Activated CD4-positive, alpha-beta T cell treated with anti-CD3 and anti-CD28 coated beads, Interleukin-2, Interleukin-6, amounts not matched to agents 100 ng/mL and 50 ng/mL, durations not matched to agents 16 hours and 8 hours (primary cell): ENCODE results near the gene RBBP5.

Experiments used
- DNase-seq: peaks from one replicate; pipeline ENCODE4 v3.0.0-alpha.2; 2020

RBBP5 gene

DNA sequence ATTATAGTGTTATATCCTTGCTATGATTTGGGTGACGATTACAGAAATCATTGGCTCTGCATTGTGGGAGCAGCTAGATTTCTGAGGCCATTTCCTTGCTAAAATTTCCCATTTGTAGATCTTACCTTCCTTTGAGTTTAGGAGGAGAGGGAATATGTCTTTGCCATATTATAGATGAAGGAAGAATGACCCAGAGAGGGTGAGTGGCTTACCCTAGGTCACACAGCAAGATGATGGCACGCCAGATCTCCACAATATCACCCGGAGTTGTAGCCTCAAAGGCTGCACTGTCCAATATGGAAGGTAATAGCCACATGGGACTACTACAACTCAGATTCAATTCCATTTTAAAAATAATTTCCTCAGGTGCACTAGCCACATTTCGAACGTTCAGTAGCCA lies 68.5 kb downstream of the RBBP5 start:
- DNase-seq: no peak

DNA sequence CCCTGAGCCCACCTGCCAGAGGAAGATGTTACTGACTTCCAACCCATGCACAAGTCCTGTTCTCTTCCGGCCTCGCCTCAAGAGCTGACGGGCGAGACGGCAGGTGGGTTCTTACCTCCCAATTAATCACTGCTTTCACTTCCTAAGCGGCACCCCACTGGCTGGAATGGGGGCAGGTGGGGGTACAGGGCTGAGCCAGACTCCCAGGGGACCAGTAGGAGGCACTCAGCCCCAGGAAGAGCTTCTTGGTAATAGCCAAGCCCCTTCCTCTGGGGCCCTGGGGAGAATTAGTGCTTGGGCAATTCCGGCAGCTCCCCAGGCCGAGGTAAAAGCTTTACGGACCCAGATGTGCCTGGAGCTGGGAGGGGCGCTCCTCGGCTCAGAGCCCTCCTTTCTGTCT lies 69.1 kb downstream of the RBBP5 start:
- no peak for DNase-seq

DNA sequence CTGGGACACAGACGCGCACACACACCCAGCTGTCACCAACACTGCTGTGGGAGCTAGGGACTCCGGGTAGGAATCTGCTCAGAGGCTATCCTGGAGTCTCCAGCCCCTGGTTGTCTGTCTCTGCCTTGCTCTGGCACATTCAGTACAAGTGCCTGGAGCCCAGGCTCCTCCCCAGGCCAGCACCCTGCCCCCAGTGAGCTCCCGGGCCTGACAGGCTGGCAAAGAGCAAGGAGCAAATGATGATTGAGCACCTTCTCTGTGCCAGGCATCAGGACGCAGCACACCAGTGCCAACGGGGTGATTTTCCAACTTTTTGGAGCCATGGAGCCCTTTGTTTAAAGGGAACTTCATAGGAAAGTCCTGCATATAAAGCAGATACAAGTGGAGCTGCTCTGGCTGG lies 72.3 kb downstream of the RBBP5 start:
- DNase-seq: no peak

DNA sequence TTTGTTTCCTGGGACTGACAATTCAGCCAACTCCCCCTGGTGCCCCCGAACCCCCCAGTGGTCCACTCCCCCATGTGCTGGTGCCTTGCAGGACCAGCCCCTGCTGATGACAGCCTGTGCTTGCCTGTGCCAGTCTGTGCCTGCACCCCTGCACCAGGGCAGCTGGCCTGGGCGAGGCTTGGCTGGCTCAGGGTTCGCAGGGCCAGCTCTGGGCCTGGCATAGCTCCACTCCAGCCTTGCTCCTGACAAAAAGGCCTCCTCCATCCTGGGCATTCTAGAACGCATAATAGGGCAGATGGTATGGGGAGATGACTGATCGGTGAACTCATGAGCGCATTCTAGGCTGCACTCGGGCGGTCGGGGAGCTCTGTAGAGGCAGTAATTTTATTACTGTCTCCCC lies 73.4 kb downstream of the RBBP5 start:
- DNase-seq: no peak

DNA sequence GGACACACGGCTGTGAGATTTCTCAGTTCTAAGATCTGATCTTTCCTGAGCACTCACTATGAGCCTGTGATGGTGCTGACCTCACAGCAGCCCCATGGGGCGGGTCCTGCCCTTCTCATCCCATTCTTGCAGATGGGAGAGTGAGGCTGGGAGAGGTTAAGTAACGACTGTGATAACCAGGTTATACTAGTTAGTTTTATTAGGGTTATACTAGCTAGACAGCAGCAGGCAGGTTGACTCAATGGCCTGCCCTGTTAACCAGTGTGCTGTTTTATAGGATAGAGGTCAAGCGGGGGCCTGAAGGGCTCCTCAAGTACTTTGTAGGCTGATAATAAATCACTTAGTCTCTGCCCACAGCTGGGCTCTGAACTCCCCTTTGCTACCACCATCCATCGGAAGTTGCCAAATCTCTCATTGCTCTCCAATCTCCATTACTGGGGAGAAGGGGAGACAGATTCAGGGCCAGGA lies 74.0 kb downstream of the RBBP5 start:
- DNase-seq: no peak

DNA sequence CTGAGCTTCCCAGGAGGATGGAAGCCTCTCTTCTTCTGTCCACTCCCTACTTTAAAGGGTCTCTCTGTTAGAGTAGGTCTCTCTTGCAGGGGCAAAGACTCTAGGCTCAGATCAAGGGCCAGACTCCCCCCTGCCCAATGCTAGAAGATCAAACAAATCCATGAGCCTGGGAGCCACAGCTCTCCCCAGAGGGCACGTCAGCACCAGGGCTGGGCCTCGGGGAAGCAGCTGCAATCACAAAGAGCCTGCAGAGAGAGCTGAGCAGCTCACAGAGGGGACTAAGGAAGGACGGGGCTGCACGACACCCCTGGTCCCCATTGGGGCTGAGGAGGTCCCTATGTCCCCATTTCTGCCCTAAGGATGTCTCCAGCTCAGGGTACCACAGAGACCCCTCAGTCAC lies 74.9 kb downstream of the RBBP5 start:
- no peak for DNase-seq

DNA sequence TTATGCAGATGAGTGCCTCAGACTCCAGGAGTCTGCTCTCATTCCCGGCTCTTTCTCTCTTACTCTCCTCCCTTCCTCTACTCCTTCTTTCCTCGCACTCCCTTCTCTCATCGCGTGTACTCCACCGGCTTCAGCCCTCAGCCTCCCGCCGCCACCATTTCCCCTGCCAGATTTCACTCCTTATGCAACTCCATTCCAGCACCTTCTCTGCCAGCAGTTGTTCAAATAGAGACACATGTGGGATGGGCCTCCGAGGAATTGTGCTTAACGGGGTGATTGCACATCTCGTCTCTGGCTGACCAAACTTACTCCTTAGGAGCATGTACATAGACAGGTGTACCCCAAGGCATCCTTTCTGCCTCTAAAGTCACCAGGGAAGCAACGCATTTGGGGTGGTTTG lies 76.6 kb downstream of the RBBP5 start:
- DNase-seq: no peak

DNA sequence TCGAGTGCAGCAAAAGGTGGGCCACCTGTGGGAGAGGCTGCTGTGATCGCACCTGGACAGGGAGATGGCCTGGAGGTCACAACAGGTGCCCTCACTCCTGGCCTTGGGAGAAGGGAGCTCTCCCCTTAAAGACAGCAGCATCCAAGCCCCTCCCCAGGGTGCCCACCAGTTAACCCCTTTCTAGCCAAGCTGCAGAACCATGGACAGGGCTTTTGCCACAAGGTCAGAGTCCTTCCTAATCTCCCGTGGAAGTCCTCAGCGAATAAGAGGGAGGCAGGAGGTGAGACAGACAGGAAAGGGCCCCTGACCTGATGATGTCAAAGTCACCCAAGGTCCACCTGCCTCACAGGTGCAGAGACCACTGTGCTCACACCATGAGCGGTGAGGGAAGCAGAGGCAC lies 77.0 kb downstream of the RBBP5 start:
- DNase-seq: no peak

DNA sequence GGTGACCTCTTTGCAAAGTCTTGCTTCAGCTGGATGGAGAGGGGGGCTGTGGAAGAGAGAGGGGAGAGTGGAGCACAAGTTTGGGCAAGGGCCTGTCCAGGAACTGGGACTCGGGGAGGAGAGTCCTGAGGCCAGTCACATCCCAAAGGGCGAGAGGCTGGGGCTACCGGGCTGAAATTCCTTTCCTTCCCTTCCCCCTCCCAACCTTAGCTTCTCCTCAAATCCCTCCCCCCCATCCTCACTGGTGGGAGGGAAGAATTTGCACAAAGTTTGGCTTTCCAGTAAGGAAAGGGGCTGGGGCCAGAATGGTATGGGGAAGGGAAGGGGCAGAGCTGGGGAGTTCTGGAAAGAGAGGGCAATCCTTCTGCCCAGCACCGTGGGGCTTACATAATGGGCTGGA lies 77.9 kb downstream of the RBBP5 start:
- no peak for DNase-seq

DNA sequence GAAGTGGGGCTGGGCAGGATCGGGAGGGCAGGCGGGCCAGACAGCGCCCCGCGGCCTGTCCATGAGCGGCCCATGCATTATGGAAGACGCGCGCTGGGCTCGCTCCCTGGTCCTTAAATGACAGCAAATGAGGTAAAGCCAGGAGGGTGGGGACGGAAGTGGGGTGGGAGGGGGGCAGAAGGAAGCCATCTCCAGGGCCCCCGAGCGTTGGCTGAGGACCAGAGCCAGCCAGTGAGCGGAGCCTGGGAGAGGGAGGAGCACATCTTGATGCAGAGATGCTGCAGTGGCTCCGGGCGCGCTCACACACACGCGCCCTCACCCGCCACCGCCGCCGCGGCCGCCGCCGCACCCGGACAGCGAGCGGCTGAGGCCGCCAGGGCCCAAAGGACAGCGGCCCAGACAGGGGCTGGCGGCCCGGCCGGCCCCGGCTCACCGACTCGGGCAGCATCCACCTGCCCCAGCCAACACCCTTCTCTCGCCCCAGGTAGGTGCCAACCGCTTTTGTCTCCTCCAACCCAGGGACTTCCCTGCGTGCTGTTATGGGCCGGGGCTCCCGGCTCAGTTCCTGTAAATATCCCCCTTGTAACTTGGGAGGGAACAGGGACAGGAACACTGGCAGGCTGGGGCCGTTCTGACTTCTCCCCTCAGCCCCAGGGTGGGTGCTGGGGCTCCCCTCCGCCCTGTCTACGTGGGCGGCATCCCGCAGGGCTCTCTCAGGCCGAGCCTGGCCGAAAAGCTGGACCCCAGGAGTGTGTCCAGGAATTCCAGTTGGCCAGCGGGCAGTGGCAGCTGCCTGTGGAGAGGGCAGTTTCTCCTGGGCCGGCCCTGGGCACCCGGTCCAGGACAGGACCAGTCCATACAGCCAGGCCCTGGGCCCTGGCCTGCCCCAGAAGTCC lies 78.6 kb downstream of the RBBP5 start, which contains the start of gene CNTN2:
CNTN2 (plus strand) TSS at position 302 of the 896 bp plus-strand sequence. CDS start 9,974 bp downstream, outside the sequence.
- DNase-seq: no peak

DNA sequence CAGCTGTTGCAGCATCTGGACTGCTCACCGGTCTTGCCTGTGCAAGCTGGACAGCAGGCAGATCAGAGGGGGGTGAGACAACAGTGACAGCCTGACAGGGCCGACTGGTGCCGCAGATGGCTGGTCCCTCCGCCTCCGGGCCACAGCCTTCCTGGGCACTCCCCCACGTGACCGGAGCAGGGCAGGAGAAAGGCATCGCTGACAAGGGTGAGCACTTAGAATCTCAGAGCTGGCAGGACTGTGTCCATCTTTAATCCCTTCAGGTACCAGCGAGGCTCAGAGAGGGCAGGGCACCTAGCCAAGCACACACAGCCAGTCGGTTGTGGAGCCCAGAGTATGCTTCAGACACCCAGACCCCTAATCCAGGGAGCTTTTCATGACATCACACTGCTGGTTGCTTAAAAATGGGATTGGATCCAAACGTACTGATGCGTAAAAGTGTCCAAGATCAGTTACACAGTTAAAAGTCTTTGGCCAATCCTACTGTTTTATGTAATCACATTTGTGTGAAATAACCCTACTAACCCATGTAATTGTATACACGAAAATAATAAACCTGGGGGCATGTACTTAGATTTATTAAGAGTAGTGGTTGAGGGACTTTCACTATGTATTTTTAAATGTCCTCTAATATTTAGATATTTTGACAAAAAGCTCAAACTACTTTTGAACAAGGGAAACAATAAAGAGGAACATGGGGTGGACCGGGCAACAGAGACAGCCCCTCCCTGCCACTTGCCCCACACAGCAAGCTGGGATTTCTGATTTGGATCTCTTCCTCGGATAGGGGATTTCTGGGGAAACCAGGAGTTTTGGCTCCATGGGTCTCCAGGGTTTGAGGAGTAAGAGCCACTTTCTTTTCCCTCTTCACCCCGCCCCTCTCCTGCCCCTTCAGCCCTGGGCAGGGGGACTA lies 79.5 kb downstream of the RBBP5 start:
- no peak for DNase-seq

DNA sequence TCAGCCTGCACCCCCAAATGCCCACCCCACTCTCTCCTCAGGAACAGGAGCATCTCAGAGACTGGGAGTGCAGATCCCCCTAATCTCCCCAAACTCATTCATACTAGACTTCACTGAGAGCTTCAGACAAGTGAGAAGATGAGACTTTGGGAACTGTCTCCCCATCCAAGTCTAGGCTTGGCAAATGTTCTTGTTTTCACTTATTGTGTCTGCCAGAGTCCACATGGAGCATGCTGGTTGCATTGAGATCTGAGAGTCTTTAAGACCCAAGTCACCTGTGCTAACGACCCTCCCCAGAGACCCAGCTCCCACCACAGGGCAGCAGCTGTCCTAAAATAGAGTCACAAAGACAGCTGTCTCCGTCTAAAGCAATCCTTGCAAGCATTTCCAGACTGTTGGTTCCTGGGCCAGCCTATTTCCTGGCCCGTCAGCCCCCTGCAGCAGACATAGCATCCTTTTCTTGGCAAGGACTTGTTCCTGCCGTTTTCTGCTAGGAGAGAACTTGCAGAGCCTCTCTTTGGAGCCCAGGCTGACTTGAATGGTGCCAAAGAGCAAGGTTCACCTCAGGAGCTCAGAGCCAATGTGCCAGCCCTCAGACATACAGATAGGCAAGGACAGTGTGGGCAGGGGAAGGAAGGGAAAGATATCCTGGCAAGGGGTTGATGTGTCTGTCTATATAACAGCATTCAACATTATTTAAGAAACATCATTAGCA lies 80.6 kb downstream of the RBBP5 start:
- DNase-seq: no peak

DNA sequence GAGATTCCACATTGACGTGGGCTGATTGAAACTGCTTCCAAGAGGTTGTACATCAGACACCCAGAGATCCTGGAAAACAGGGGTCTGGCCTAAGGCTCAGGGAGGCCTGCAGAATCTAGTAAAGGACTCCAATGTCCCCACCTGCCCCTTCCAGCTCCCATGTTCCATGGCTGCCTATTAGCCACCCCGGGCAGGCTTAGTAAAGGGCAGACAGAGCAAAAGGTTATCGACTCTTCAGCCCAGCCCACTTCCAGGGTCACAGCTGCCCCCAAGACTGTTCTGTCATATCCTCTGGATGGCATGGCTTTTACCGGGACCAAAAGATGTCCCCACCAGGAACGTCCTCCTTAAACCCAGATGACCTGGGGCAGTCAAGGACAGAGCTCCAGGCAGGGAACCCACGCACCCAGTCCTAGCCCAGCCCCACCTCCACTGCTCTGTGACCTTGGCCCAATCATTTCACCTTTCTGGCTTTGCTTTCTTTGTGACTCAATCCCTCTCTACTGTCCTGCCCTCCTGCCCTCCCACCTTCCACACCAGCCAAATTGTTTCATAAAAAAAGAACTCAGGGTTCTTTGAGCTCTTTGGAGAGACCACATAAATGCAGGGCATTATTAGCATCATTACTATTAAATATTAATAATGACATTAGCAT lies 83.5 kb downstream of the RBBP5 start:
- no peak for DNase-seq

DNA sequence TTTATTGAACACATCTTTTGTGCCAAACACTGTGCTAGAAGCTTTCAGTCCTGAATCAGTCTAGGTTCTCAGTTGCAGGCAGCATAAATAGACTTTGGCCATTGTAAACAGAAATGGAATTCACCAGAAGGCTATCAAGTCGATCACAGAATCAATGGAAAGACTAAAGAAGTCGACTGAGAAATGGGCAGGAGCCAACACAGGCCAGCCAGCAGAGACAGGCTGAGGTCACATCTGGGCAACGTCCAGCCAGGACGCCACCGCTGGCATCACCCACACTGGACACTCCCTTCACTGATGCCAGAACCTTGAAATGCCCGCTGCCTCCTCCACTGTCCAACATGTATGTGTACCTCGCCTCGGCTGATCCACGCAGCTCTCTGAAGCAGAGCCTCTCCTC lies 84.2 kb downstream of the RBBP5 start:
- no peak for DNase-seq
